ENCODE results near the gene ZCCHC14.
"Not testable (repeated sequence)": the region's sequence is repeated elsewhere in the genome, so short reads cannot be mapped to it uniquely, and the experiment has no call there.

Gene ZCCHC14

DNA sequence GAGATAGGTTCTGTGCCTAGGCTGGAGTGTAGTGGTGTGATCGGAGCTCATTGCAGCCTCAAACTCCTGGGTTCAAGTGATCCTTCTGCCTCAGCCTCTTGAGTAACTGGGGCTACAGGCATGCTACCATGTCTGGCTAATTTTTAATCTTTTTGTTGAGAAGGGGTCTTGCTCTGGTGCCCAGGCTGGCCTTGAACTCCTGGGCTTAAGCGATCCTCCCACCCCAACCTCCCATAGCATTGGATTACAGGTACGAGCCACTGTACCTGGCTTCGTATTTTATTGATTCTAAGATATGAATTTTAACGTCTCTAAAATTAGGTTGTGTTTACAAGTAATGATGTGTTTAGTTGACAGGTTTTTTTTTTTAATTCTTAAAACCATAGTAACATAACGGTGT lies 30.8 kb upstream of the ZCCHC14 start:
- not testable (repeated sequence) for DNase-seq

DNA sequence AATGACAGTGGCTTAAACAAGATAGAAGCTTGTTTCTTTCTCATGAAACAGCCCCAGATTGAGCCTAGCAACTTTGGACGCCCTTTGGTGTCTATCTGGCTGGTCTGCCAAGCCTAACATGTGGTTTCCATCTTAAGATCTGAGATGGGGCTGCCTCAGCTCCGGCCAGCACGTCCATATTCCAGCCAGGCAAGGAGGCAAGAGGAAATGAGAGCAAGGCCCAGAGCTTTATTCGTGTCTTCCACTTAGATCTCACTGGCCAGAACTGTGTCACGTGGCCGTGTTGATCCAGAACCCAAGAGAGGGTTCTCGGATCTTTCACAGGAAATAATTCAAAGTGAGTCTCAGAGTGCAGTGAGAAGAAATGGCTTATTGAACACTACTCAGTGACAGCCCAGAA lies 28.9 kb upstream of the ZCCHC14 start:
- DNase-seq, result not testable (repeated sequence)

DNA sequence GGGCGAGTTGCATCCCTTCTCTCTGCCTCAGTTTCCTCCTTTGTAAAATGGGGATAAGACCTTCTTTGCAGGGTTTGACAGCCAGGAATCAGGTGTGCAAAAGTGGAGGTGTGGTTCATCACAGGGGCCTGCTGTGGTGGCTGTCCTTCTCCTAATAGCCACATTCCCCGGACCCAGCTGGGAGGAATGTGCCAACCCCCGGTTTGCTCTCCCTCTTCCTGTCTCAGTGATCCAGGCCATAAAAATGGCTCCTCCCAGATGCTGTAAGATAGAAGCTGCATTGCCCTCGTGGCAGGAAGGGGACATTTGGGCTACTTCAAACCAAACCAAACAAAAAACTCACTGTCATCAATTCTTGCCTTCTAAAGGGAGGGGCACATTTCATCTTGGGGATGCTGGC lies 26.3 kb upstream of the ZCCHC14 start:
- not testable (repeated sequence) for DNase-seq

DNA sequence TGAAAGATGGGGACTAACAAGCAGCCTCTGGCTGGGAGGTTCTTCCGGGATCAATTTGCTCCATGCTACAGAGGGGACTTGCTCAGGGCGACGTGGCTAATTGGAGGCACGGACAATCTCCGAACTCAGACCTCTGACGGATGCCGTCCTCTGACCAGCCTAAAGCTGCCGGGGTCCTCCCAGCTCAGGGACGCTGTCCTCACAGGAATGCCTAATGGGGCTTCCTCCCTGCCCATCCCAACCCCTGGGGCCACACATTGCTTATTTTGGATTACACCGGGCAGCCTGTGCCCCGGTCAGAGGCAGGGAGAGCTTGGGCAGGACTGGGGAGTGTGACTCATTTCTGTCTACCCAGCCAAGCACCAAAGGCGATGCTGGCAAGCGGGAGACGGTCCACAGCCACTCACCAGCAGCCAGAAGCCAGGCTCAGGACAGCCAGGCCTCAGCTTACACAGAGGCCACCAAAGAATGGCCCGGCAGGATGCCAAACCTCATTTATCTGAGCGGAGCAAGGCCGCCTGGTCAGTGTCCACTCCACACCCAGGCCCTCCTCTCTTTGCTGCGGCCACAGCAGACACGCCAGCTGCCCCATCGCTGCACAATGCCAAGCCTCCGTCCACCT lies 25.7 kb upstream of the ZCCHC14 start:
- not testable (repeated sequence) for DNase-seq

DNA sequence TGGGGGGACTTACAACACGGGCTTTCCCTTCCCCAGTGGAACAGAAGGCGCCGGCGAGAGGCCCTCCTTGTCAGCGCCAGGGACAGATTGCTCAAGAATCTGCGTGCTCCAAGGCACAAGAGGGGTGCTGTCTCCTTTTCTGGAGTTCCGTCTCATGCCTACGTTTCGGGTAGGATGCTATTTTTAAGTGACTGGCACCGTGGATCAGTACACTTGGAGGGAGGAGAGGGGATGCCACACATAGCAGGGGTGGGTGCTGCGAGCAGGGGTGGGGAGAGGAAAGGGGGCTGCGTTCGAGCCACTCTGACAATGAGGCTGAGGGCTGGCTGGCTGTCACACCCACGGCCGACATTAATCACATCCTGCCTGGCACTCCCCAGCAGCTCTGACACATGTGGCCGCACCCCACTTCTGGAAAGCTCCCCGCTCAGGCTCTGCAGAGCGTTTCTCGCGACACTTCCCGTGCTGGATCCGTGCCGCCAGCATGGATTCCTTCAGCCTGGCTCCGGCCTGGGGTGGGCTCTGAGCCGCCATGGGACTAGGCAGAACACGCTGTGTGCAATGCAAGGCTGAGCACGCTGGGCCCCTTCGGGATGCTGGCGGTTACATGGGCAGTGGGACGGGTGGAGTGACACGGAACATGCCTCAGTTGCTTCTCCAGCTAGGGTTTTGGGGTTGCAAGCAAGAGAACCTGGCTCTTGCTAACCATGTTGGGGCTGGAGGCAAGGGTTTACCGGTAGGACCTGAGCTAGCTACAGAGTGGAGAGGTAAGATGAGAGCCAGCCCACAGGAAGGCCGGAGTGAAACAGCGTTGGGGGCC lies 25.0 kb upstream of the ZCCHC14 start:
- DNase-seq, result not testable (repeated sequence)

DNA sequence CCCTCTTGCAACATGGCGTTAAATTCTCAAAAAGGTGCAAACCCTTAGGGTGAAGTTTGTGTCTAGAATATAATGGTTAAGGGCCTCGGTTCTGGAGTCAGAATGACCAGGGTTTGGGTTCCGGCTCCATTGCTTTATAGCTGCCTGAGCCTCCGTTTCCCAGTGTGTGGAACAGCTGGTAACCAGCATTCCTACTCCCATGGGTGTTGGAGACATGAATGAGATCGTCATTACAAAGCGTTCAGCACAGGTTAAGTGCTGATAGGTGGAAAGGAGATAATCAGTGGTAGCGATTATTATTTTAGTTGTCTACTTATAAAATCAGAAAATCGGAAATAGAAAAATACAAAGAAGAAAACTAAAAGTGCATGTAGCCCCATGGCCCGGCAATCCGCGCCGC lies 23.5 kb upstream of the ZCCHC14 start:
- no peak for DNase-seq

DNA sequence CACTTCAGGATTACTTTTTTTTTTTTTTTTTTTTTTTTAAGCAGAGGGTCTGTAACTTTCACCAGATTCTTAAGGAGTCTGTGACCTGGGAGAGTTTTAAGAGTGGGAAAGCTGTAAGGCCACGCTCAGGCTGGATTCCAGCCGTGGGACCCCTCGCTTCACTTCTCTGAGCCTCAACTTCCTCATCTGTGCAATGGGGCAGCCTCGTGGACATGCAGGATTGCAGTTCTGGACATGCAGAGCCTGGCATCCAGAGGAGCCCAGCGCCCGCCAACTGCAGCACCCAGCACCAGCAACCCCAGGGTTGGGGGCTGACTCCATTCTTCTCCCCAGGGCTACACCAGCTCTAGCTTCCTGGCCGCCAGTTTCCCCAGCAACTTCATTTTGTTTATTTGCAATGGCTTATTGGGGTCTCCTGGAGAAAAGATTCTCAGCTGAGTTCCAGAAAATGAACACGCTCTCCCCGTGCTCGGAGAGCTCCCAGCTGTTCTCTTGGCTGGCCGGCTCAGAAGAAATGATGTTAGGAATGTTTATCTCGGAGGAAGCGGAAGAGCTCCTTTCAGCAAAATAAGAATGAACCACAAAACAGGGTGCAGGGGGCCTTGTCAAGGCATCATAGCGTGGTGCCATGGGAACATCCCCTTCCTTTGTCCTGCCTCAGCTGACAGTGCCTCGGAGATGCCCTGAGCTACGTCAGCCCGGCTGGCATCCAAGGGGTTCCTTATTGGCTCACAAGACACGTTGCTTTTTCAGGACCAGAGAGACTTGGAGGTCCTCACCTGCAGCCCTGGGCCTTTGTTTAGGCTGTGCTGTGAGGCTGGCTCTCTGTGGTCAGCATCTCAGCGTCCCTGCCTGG lies 22.9 kb upstream of the ZCCHC14 start:
- DNase-seq, result no peak

DNA sequence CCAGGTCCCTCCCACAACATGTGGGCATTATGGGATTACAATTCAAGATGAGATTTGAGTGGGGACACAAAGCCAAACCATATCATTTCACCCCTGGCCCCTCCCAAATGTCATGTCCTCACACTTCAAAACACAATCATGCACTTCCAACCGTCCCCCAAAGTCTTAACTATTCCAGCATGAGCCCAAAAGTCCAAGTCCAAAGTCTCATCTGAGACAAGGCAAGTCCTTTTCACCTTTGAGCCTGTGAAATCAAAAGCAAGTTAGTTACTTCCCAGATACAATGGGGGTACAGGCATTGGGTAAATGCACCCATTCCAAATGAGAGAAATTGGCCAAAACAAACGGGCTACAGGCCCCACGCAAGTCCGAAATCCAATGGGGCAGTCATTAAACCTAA lies 17.0 kb upstream of the ZCCHC14 start:
- DNase-seq, result not testable (repeated sequence)

DNA sequence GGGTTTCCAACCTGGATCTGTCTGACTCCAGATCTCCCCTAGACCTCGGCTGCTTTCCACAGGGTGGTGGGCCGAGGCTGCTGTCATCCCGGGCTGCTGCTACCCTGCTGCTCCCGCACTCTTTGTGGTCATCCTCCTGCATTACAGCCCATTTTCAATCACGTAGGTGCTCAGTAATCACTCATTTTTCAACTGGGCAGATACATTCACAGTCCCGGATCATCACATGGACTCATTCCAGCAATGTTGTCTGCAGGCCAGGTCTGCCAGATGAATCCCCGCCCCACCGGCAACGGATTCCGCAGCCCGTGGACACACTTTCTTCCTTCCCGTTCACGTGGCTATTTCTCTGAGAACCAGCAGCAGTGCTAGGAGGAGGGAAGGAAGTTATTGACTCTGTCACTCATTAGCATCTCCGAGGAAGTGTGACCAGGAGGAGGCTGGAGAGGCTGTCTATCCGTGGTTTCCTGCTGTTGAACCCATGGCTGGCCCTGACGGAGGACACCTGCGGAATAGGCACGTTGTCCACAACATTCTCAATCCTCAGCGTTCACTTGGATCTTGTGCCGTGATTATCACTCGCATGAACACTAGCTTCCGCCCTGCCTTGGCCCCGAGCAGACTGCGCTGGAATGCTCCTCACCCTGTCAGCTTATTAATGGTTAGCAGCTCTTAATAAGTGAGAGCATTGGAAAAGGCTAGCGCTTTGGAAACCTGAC lies 14.7 kb upstream of the ZCCHC14 start:
- DNase-seq, result no peak

DNA sequence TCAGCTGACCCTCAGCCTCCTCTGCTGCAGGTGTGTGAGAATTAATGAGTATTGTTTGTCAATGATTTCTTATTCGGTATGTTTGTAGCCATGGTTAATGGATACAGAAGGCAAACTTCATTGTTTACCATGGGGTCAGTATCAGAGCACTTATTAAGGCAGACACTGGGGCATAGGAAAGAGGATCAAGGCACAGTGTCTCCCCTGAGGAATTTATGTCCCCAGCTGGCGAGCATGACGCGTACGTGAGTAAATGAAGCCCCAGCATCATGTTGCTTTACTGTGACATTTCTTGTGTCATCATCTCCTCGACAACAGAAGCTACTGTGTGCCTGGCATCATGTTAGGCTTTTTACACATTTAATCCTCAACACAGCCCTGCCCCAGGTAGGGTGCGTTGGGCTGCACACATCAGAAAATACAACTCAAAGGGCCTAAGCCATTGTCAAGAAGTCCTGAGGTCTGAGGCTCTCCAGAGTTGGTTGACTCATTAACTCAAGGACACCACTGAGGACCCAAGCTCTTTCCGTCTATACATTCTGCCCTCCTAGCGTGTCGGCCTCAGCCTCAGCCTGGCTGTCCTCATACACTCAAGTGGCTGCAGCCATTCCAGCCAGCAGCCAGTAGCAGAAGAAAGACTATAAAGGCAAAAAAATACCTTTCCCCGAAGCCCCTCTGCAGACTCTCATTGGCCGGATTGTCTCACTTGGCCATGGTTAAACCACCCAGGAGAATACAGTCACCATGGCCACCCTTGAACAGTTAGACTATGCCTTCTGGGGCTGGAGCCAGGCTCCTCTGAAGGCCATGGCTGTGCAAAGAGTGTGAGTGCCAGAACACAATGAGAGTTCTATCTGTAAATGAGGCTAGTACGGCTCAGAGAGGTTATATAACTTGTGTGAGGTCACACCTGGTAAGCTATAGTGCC lies 13.9 kb upstream of the ZCCHC14 start:
- no peak for DNase-seq

DNA sequence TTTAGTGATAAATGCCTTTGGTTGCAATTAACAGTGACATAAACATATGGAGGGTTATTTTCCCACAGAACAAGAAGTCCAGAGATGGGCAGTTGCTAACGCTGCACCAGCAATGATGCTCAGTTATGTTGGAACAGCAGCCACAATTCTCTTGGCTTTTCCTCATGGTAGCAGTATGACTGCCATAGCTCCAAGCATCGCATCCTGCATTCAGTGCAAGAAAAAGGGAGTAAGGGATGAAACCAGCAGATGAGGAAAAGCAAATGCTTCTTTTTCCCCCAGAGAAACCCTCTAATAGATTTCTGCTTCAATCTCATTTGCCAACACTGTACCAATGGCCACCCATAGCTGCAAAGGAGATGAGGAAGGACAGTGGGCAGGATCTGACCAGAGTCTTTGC lies 13.0 kb upstream of the ZCCHC14 start:
- DNase-seq, result no peak

DNA sequence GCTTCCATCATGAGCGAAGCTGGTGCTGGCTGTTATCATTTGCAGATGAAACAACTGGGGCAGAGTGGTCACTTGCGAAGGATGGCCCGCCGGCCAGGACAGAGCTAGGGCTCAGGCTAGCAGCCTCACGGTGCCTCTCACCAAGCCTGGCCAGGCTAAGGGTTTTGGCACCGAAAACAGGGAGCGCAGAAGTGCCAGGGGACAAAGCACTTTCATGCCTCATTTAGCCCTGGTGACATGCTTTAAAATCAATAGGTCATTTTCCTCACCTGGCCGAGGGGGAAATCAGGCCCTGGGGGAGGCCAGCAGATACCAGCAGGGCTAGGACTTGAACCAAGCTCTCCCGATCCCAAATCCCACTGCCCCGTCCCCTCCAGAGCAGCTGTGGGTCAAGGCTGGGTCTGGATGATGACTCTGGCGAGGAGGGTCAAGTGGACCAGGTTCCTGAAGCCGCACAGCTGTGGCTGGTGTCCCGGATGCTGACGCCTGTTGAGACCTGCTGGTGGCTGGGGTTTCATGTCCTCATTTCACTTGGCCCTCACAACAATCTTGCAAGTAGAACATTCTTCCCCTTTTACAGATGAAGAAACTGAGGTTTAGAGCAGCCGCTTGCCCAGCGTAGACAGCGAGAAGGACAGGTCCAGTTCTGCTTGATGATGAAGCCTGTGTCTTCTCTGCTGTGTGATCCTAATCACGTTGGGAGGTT lies 10.6 kb upstream of the ZCCHC14 start:
- DNase-seq, result not testable (repeated sequence)

DNA sequence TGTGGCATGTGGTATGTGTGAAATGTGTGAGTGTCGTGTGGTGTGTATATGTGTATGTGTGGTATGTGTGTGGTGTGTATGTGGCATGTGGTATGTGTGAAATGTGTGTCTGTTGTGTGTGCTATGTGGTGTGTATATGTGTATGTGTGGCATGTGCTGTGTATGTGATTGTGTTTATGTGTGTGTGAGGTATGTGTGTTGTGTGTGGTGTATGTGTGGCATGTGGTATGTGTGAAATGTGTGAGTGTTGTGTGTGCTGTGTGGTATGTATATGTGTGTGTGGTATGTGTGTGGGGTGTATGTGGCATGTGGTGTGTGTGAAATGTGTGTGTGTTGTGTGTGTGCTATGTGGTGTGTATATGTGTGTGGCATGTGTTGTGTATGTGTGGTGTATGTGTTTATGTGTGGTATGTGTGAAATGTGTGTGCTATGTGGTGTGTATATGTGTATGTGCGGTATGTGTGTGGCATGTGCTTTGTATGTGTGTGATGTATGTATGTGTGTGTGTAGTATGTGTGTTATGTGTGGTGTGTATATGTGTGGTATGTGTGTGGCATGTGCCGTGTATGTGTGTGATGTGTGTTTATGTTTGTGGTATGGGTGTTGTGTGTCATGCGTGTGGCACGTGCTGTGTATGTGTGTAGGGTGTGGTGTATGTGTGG lies 9.6 kb upstream of the ZCCHC14 start:
- no peak for DNase-seq

DNA sequence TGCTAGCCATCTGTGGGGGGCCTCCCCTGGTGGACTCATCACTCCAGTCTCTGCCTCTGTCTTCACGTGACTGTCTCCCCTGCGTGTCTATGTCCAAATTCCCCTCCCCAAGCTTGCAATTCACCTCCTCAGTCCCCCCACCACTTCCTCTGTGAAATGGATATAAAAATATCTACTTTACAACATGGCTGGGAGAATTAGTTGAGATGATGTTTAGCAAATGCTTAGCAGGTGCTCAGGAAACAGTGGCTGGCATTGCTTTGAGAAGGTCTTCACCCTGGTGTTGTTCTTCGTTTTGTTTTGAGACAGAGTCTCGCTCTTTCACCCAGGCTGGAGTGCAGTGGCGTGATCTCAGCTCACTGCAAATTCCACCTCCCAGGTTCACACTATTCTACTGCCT lies 8.3 kb upstream of the ZCCHC14 start:
- no peak for DNase-seq

DNA sequence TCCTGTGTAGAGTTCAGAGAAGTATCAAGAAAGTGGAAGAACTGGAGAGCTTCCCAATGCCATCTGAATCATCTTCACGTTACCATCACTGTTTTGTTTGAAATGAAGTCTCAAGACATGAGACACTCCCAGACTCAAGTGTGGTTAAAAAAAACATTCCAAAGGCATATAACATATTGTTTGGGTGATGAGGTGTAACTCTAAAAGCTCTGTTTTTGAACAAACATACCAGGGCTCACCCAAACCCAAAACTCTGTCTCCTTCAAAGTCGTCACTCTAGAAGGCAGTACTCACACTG lies 6.3 kb upstream of the ZCCHC14 start:
- no peak for DNase-seq

DNA sequence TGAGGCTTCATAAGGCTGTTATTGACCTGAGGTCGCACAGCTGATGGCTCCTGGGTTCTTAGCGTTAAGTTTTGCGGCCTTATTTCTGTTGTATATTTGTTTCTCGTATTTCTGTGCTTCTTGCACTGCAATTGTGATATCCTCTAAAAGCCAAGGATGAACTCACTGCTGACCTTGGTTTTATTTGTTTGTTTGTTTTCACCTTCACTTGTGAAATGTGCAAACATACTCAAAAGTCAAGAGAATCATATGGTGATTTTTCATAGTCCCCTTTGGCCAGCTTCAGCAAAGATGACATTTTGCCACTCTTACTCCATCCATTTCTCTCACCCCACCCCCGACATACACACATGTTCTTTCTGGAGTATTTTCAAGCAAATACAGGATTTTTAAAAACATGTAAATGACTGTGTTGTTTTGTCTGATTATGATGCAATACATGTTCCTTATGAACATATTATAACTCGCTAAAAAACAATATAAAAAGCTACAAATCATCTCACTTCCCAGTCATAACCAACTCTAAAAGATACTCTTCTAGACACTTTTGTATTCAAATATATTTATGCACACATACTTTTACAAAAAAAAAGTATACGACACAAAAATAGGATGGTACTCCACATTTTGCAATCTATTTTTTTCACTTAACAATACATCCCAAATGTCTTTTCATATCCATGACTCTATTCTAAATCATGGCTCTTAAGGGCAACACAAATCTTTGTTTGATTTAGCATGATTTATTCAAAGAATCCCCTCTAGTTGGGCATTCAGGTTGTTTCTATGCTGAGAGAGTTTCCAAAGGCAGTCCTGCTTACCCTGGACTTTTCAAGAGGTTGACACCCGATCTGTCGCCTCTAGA lies 5.7 kb upstream of the ZCCHC14 start:
- no peak for DNase-seq

DNA sequence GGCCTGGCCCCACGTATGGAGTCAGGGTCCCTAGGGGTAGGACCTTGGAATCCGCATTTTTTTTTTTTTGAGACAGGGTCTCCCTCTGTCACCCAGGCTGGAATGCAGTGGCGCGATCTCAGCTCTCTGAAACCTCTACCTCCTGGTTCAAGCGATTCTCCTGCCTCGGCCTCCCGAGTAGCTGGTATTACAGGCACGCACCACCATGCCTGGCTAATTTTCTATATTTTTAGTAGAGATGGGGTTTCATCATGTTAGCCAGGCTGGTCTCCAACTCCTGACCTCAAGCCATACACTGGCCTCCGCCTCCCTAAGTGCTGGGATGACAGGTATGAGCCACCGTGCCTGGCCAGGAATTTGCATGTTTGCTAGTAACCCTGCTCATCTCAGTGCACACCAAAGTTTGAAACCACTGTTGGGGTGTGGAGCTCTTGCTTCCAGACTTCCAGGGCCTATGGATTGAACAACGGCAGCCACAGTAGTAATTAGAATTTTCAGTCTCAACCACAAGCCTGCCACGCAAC lies 5.0 kb upstream of the ZCCHC14 start:
- not testable (repeated sequence) for DNase-seq

DNA sequence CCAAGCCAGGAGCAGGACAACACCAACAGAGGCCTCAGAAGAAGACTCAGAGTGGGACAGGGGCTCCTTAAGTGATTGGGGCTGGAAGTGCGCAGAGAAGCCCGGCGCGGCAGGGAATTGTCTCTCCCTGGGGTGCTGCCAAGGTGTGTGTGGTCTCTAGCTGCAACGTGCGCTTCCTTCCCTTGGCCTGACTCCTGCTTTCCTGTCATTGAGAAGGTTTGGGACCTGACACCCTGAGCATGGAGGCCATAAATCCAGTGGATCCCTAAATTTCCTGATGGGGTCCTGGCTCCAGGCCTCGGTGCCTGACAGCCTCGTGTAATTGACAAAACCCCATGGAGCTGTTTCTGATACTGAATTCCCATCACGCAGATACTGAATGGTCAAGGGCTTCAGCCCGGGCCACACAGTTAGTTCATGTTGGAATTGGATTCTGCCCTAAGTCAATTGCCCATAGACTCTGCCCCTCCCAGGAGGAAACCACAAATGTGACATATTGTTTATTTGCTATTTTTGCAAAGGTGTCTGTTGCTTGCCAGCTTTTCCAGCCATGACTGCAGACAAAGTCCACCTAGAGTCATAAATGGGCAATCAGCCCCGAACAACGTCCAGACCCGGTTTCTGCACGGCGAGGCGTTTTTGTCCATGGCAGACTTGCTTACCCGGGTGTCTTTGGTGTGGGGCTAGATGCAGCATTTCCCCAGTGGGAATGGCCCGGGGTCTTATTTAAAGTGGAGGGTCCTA lies 4.4 kb upstream of the ZCCHC14 start:
- not testable (repeated sequence) for DNase-seq

DNA sequence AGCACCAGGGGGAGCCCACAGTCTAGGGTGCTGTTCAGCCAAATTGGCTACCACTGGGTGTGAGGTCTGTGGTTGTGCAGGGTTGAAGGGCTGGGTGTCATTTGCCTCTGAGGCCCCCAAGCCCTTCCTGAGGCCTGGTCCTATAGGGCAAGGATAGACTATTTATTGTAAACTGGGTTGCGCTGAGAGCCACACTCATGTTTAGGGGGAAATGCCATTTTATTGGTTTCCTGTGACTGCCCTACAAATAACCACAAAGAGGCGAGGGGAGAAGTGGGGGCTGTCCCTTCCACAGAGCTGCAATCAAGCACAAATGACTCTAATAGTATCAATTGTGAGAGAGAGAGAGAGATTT lies 3.6 kb upstream of the ZCCHC14 start:
- peak; percentile 46 for DNase-seq

All from CD4-positive, alpha-beta T cell treated with Interleukin-21 for 1 hour (primary cell).